GM19395 (cell line): Measurements from ENCODE around the gene TBX2.
A peak's percentile ranks its signal among the peaks of the same experiment; 100 is the strongest.

Source experiments
- ATAC-seq: cut with Tn5 transposase; IDR thresholded peaks from one replicate; pipeline ENCODE4 v1.9.1; 2021; ENCODE audit warnings: mild to moderate bottlenecking, moderate library complexity; ENCODE audit not compliant: unreplicated experiment

Gene TBX2

DNA sequence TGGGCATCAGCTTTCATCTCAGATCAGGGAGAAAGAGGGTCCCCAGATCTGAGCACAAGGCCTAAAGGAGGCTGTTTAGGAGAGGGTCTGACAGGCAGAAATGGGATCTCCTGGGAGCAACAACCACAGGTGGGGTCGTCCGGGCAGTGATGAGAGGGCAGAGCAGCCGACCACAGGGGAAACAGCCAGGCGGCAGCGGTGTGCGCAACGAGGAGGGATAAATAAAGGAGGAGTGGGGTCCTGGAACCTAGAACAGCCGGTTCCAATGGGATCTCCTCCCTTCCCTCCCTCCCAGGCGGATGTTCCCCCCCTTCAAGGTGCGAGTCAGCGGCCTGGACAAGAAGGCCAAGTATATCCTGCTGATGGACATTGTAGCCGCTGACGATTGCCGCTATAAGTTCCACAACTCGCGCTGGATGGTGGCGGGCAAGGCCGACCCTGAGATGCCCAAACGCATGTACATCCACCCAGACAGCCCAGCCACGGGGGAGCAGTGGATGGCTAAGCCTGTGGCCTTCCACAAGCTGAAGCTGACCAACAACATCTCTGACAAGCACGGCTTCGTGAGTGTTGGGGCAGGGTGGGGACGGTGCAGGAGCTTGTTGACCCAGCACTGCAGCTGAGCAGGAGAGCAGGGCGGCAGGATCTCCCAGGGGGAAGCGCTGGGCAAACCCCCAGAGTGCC is 1.9 kb downstream of the TBX2 start:
- ATAC-seq, result no peak

DNA sequence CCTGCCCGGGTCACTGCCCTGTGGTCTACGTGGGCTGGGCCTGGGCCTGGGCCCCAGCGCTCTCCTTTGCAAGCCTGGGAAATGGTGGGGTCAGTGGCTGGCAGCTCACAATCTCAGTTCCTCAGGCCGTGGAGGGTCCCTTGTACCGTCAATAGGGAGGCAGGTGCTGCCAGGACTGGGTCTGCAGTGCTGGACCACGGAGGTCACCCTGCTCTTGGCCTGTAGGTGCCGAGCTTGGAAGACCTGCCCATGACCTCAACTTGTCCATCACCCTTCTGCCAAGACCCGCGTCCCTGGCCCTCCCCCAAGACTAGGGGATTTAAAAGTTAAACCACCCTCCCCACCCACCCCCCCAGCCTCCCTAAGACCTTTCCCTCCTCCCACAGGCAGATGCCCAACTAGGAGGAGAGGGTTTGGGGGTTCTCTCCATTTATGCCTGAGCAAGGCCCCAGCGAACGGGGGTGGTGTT is 2.5 kb downstream of the TBX2 start:
- no peak for ATAC-seq

DNA sequence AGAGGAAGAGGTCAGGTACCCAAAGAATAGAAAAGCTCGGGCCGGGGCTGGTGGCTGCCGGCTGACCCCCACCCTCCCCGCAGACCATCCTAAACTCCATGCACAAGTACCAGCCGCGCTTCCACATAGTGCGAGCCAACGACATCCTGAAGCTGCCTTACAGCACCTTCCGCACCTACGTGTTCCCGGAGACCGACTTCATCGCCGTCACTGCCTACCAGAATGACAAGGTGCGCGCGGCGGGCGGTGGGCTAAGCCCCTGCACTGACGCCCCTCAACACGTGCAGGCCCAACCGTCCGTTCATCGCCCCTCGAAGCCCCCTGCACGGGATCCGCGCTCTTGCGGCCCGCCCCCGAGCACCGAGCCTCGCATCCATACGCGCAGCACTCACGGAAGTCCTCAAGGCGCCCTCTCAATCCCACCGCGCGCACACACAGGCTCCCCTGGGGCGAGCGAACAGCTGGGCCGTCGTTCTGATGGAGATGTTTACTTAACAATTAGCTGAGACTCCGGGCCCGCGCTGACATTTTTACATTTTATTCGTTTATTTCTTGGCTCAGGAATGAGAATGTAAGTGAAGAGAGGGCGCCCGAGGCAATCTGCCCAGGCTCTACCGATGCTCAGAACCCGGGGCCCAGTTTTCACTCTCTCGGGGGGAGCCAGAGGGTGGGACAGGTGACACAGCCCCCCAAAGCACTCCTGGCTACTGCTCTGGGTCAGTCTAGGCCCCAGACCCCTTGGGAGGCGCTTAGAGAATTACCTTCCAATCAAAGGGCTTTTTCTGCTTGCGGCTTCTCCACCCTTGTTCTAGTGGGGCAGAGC is 3.5 kb downstream of the TBX2 start:
- ATAC-seq, result no peak

DNA sequence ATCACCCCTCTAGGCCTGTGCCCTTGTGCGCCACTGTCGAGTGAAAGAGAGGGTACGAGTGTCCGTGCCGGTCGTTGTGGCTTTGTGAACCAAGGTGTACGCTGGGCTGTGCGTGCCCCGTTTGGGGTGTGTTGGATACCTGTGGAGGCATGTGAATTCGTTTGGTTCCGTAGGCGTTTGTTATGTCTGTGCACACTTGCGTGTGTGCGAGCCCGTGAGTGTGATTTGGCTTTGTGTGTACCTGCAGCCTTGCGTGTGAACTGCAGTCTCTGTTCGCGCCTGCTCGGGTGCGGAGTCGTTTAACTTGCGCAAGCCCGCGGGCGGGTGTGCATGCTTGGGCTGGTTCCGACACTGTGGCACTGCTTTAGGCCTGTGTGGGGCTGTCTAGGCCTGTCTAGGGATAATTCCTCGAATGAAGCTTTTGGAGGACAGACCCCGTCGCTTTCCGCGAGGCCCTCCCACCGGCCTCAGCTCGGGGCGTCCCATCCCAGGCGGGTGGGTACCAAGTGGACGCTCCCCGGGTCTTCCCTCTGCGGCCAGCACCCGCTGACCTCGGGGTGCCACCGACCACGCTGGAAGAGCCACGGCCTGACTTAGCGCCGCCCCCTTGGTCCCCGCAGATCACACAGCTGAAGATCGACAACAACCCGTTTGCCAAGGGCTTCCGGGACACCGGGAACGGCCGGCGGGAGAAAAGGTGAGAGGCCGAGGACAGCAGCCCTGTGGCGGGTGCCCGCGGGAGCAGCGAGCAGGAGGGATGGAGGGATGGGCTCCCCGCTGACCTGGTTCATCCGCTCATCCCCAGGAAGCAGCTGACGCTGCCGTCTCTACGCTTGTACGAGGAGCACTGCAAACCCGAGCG is 4.4 kb downstream of the TBX2 start:
- no peak for ATAC-seq

DNA sequence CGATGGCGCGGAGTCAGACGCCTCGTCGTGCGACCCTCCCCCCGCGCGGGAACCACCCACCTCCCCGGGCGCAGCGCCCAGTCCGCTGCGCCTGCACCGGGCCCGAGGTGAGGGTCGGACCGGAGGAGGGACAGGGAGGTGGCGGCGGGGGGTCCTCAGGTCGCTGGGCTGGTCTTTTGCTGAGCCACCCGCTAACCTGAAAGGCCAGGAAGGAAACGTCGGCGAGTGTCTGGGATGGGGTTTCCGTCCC is 4.9 kb downstream of the TBX2 start:
- ATAC-seq, result no peak

DNA sequence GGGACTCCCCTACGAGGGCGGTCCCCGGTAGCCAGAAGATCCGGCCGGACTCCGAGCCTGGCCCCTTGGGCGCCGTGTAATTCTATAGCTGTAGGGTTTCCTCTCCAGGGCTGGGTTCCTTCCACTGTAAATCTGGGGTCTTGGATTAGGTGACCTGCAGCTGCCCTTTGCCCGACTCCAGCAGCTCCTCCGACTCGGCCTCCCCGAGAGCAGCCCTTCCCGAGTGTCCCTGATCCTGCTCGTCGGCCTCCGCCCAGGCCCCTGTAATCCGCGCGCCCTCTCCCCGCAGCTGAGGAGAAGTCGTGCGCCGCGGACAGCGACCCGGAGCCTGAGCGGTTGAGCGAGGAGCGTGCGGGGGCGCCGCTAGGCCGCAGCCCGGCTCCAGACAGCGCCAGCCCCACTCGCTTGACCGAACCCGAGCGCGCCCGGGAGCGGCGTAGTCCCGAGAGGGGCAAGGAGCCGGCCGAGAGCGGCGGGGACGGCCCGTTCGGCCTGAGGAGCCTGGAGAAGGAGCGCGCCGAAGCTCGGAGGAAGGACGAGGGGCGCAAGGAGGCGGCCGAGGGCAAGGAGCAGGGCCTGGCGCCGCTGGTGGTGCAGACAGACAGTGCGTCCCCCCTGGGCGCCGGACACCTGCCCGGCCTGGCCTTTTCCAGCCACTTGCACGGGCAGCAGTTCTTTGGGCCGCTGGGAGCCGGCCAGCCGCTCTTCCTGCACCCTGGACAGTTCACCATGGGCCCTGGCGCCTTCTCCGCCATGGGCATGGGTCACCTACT is 5.5 kb downstream of the TBX2 start:
- no peak for ATAC-seq

DNA sequence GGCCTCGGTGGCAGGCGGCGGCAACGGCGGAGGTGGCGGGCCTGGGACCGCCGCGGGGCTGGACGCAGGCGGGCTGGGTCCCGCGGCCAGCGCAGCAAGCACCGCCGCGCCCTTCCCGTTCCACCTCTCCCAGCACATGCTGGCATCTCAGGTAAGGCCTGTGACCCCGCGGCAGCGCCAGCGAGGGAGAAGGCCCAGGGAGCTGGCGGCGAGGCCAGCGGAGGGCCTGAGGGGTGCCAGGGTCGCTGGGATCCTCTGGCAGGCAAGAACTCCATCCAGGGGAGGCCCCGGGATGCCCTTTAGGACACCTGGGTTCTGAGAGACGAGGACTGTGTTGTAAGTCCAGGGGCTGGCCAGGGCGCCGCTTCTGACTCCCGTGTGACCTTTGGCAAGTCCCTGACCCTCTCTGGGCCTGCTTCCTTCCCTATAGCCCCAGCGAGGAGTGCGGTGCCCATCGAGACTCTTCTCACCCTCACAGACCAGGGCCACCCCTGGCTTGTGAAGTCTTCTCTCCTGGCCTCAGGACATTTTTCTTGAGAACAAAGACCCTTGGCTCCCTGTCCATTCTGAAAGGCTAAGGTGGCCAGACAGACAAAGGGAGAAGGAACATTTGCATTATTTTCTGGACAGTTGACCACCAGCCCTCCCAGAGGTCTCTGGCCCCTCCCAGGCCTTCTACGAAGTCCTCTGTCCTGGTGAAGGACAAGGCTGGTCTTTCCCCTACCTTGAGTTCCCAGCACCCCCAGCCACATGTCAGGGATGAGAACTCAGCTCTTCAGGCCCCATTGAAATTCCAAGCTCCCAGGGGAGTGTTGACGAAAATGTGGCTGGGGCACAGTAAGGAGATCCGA is 6.3 kb downstream of the TBX2 start:
- ATAC-seq, result no peak

DNA sequence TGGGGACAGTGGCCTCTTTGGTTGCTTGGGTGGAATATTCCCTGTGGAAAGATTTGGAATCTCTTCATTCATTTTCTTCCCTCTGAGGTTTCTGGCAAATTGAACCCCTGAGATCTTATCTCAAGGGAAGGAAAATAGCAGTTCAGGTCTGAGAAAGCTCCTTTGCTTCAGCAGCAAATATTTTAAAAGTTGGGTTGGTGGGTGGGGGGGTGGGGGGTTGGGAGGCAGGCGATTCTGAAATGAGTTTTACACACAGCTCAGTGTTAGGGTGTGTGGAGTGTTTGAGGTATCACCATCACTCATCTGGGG is 6.8 kb downstream of the TBX2 start:
- ATAC-seq, result no peak

DNA sequence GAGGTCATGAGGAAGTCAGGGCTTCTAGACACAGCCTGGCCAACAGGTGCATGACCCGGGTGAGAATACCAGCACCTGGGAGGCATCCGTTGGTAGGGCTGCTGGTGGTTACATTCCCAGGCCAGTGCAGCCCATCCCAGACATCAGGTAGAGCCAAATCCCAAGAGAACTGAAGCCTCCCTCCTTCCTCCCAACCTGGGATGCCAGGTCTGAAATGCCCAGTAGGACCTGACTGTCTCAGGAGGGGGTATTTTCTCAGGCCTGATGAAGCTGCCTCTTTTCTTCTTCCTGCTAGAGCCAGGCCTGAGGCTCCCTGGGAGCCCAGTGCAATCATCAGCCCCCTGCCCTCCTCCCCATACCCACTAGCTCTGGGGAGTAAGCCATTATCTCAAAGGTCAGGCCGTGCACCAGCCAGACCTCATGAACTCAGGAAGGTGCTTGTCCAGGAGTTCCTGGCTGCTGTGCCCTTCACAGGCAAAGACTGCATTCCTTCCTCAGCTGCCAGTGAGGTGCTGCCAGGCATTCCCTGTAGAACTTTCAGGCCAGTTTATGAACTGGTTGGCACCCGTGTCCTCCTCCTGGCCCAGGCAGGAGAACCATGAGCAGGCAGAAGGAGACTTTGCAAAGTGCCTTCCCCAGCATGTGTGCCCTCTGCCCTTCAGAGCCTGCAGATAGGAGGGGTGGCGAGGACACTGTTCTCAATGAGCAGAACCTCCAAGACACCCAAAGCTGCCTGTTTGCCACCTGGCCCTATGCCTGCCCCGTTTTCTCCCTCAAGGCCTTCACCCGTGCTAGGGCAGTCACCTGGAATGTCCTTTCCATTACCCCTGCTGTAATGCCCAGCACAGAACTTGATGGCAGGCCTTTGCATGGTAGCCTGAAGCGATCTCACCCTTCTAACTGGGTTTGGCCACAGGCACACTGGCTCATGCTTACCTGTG is 7.6 kb downstream of the TBX2 start:
- no peak for ATAC-seq

DNA sequence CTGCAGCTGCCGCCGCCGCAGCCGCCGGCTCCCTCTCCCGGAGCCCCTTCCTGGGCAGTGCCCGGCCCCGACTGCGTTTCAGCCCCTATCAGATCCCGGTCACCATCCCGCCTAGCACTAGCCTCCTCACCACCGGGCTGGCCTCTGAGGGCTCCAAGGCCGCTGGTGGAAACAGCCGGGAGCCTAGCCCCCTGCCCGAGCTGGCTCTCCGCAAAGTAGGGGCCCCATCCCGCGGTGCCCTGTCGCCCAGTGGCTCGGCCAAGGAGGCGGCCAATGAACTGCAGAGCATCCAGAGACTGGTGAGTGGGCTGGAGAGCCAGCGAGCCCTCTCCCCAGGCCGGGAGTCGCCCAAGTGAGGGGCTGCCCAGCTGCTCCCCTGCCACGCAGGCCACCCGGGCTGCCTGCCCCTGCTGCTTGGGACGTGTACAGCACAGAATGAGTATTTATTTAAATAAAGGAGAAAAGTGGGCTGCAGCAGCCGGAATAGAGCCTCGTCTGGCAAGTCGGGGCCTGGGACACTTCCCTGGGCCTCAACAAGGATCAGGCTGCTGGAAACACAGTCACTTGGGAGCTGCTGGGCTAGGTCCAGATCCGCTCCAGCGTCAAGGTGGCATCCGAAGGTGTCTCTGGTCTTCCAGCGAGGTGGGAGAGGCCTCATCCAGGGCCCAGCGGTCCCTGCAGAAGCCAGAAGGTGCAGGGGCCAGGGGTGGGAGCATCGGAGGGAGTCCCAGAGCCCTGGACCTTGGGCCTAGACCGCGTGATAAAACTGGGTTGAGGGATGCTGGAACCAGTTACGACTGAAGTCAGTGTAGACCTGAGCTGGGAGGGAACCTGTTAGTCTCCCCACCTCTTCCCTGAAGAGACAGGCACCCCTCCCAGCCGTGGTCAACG is 8.8 kb downstream of the TBX2 start:
- ATAC-seq, result no peak

DNA sequence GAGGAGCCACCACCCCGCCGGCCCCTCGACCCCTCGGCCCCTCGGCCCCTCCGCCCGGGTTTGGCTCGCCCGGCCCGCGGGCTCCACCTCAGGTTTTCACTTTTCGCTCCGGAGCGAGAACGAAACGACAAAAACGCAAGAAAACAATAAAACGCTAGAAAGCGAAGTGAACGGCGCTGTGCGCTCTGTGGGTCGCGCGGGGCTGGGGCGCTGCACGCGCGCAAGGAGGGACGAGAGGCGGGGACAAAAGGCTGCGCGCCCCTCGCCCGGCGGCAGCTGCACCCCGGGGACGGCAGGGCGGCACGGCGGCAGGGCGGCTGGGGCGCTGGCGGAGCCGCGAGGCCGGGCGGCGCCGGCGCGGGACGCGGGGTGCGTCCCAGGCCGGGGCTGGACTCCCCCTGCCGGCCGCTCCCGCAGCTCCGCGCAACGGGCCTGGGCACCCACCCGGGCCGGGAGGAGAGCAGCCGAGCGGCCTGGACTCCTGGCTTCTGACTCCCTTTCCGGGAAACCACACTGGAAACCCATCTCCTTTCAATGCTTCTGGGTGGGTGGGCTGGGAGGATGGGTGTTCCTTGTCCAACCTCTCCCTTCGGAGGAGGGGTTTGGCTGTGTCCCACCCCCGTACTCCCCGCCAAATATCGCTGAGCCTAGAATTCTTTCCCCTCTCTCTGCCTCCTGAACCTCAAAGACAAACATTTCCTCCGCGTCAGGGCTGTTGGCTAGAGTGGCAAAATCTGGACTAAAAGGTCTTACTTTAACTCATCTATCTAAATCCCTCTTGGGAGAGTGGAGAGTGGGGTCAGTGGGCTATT is 9.9 kb downstream of the TBX2 start:
- ATAC-seq, result no peak

DNA sequence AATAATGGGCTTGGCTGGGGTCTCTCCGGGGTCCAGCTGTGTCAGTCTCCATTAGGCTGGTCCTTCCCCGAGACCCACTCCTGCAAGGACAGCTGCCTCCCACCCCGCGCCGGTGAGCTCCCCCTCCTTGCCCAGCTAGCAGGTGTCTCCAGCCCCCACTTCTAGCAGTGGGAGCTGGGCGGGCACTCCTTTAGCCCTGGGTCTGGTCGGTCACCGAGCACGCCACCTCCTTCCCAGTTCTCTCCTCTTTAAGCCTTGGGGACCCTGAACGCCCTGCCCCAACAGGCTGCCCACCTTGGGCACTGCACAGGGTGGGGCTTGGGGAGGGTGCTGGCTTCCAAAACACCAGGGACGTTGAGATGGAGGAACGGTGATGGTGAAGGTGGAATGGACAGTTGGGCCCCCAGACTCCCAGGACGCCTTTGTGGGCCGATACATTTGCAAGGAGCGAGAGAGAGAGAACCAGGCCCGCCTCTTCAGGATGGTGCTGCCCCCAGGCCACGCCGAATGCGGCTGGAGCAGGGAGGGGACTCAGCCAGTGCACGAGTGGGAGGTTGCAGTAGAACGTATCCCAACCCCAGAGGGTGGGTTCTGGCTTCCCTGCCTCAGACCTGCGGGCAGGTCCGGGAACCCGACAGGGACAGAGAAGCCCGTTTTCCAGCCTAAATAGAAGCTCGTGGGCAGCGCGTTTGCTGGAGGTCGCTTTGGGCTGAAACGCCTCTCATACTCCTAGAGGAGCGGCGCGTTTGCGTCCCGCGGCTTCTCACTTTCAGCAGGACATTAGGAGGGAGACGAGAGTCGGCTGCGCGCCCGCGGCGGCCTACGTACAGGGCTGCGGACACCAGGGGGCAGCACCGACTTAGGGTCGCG is 10.7 kb downstream of the TBX2 start:
- ATAC-seq, result no peak

DNA sequence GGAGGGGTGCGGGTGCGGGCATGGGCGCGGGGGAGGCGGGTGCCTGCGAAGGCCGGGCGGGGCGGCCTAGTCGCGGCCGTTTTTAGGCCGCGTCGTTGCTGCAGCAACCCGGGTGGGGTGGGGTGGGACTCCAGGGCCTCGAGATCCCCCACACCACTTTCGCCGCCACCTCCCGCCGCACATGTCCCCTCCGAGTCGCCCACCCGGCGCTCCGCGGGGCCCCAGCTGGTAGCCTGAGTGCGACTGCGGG is 11.3 kb downstream of the TBX2 start:
- no peak for ATAC-seq

DNA sequence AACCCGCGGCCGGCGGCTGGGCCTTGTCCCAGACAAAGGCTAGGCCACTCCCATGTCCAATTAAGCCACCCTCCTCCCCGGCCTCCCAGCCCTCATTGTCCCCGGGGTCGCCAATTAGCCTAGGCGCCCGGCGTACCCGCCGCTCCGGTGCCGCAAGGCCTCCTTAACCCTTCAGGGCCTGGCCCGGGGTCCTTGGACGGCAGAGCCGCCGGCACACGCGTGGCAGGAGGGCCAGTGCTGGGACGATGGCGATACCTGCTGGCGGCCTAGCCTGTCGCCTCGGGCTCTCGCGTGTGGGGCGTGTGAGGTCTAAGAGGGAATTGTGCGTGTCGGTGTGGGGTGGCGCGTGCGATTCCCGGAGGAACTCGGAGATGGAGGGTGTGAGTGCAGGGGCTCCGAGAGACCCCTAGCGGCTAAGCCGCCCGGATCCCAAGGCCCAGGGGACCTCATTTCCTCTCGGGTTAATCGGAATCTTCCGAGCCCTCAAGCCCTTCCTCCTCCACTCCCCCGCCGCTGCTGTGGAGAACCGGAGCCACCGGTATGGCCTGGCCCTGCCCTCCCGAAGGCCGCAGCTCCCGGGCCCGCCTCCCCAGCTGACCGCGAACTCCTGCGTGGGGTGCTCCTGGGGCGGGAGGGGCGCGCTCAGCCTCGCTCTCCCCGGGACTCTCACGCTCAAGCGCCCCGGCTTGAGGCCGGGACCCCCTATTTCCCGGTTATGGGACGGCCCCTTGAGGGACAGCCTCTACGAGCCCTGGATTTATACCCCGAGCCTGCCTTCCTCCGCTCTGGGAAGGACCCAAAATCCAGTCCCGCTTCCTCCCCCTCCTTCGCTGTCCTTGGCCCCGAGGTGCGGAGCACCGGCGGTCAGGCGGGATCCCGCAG is 11.9 kb downstream of the TBX2 start:
- ATAC-seq, result peak; percentile 5

DNA sequence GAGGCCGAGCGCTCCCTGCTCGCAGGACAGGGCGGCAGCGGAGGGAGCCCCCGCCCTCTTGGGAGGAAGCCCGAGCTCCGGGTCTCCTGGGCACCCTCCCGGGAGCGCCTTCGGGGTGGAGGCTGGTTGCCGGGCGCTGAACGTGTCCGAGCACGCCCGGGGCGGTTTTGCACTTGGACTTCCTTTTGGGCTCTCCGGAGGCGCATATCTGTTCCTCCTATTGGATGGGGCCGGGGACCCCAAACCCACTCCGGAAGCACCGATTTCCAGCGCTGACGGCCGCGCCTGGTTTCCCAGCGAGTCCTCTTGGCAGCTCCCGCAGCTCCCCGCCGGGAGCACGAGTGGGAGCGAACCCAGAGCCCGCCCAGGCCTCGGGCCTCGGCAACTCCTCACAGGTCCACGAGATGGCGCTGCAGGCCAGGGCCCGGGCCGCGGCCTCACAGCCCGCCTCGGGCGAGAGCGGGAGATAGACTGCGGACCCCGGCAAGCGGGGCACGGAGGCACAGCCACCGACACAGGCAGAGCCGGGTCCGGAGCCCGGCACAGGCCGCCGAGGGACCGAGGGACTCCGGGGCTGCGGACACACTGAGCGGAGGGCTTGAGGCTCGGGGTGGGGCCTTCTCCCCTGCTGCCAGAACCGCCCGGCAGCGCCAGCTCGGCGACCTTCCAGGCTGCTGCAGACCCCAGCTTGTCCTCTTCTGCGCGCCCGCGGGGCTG is 12.7 kb downstream of the TBX2 start:
- ATAC-seq, result peak; percentile 68
